HEK293 (cell line): ENCODE measurements around the gene RPS19BP1.
A peak's percentile ranks its signal among the peaks of the same experiment; 100 is the strongest.

Experiments
- FEZF1 ChIP-seq: fragments of 450-650 bp; formaldehyde crosslinking; IDR thresholded peaks from 2 replicates; pipeline ENCODE4 v1.5.1; 2016; ENCODE audit warnings: missing biosample characterization, missing genetic modification characterization
- GLIS2 ChIP-seq: fragments of 450-650 bp; formaldehyde crosslinking; IDR thresholded peaks from 2 replicates; pipeline ENCODE4 v1.5.1; 2016; ENCODE audit warnings: missing biosample characterization, missing genetic modification characterization
- HIC1 ChIP-seq: fragments of 450-650 bp; formaldehyde crosslinking; IDR thresholded peaks from 2 replicates; pipeline ENCODE4 v1.5.1; 2016; ENCODE audit warnings: missing biosample characterization, missing genetic modification characterization
- KLF8 ChIP-seq: fragments of 450-650 bp; formaldehyde crosslinking; IDR thresholded peaks from 2 replicates; pipeline ENCODE4 v1.5.1; 2016; ENCODE audit warnings: missing biosample characterization, missing genetic modification characterization
- OSR2 ChIP-seq: fragments of 450-650 bp; formaldehyde crosslinking; IDR thresholded peaks from 2 replicates; pipeline ENCODE4 v1.5.1; 2016; ENCODE audit warnings: missing biosample characterization, missing genetic modification characterization
- OVOL3 ChIP-seq: fragments of 450-650 bp; formaldehyde crosslinking; IDR thresholded peaks from 2 replicates; pipeline ENCODE4 v1.5.1; 2016; ENCODE audit warnings: missing biosample characterization, missing genetic modification characterization
- PRDM6 ChIP-seq: fragments of 450-650 bp; formaldehyde crosslinking; IDR thresholded peaks from 2 replicates; pipeline ENCODE4 v1.5.1; 2017; ENCODE audit warnings: missing biosample characterization, missing genetic modification characterization
- SETDB1 ChIP-seq: IDR thresholded peaks from one replicate; pipeline ENCODE4 v1.6.1; 2017; ENCODE audit warnings: mild to moderate bottlenecking, low read length, moderate library complexity, mixed read lengths; ENCODE audit not compliant: insufficient read length
- YY1 ChIP-seq: fragments of 450-650 bp; formaldehyde crosslinking; IDR thresholded peaks from 2 replicates; pipeline ENCODE4 v1.5.1; 2018; ENCODE audit warnings: missing biosample characterization, missing genetic modification characterization
- ZBTB20 ChIP-seq: fragments of 450-650 bp; formaldehyde crosslinking; IDR thresholded peaks from 2 replicates; pipeline ENCODE4 v1.5.1; 2016; ENCODE audit warnings: missing biosample characterization, missing genetic modification characterization
- ZBTB21 ChIP-seq: fragments of 450-650 bp; formaldehyde crosslinking; IDR thresholded peaks from 2 replicates; pipeline ENCODE4 v1.5.1; 2017; ENCODE audit warnings: missing biosample characterization, missing genetic modification characterization
- ZEB2 ChIP-seq: fragments of 450-650 bp; formaldehyde crosslinking; IDR thresholded peaks from 2 replicates; pipeline ENCODE4 v1.5.1; 2016; ENCODE audit warnings: missing biosample characterization, missing genetic modification characterization
- ZNF112 ChIP-seq: fragments of 450-650 bp; formaldehyde crosslinking; IDR thresholded peaks from 2 replicates; pipeline ENCODE4 v1.5.0; 2017; ENCODE audit warnings: missing biosample characterization, missing genetic modification characterization
- ZNF121 ChIP-seq: fragments of 450-650 bp; formaldehyde crosslinking; IDR thresholded peaks from 2 replicates; pipeline ENCODE4 v1.5.1; 2016; ENCODE audit warnings: missing biosample characterization, missing genetic modification characterization
- ZNF155 ChIP-seq: fragments of 450-650 bp; formaldehyde crosslinking; IDR thresholded peaks from 2 replicates; pipeline ENCODE4 v1.5.1; 2016; ENCODE audit warnings: missing biosample characterization, missing genetic modification characterization
- ZNF2 ChIP-seq: fragments of 450-650 bp; formaldehyde crosslinking; IDR thresholded peaks from 2 replicates; pipeline ENCODE4 v1.5.1; 2016; ENCODE audit warnings: missing biosample characterization, missing genetic modification characterization
- ZNF23 ChIP-seq: fragments of 450-650 bp; formaldehyde crosslinking; IDR thresholded peaks from 2 replicates; pipeline ENCODE4 v1.5.1; 2016; ENCODE audit warnings: missing biosample characterization, missing genetic modification characterization, borderline replicate concordance
- ZNF302 ChIP-seq: fragments of 450-650 bp; formaldehyde crosslinking; IDR thresholded peaks from 2 replicates; pipeline ENCODE4 v1.5.1; 2016; ENCODE audit warnings: missing biosample characterization, missing genetic modification characterization, low read depth
- ZNF341 ChIP-seq: fragments of 450-650 bp; formaldehyde crosslinking; IDR thresholded peaks from 2 replicates; pipeline ENCODE4; 2016; ENCODE audit warnings: low read depth, missing biosample characterization, missing genetic modification characterization
- ZNF350 ChIP-seq: fragments of 450-650 bp; formaldehyde crosslinking; IDR thresholded peaks from 2 replicates; pipeline ENCODE4 v1.5.0; 2017; ENCODE audit warnings: missing biosample characterization, mild to moderate bottlenecking, missing genetic modification characterization
- ZNF391 ChIP-seq: fragments of 450-650 bp; formaldehyde crosslinking; IDR thresholded peaks from 2 replicates; pipeline ENCODE4 v1.5.1; 2016; ENCODE audit warnings: low read depth, missing biosample characterization, missing genetic modification characterization, borderline replicate concordance
- ZNF404 ChIP-seq: fragments of 450-650 bp; formaldehyde crosslinking; IDR thresholded peaks from 2 replicates; pipeline ENCODE4 v1.5.1; 2017; ENCODE audit warnings: missing biosample characterization, missing genetic modification characterization
- ZNF561 ChIP-seq: fragments of 450-650 bp; IDR thresholded peaks from 2 replicates; pipeline ENCODE4 v1.5.1; 2018; ENCODE audit warnings: missing biosample characterization, missing genetic modification characterization, borderline replicate concordance
- ZNF623 ChIP-seq: fragments of 450-650 bp; formaldehyde crosslinking; IDR thresholded peaks from 2 replicates; pipeline ENCODE4 v1.5.1; 2016; ENCODE audit warnings: missing biosample characterization, missing genetic modification characterization
- ZNF658 ChIP-seq: fragments of 450-650 bp; formaldehyde crosslinking; IDR thresholded peaks from 2 replicates; pipeline ENCODE4; 2016; ENCODE audit warnings: missing biosample characterization, missing genetic modification characterization
- ZNF747 ChIP-seq: fragments of 450-650 bp; formaldehyde crosslinking; IDR thresholded peaks from 2 replicates; pipeline ENCODE4 v1.5.1; 2016; ENCODE audit warnings: missing biosample characterization, missing genetic modification characterization
- ZNF76 ChIP-seq: fragments of 450-650 bp; formaldehyde crosslinking; IDR thresholded peaks from 2 replicates; pipeline ENCODE4; 2016; ENCODE audit warnings: low read depth, missing biosample characterization, missing genetic modification characterization, borderline replicate concordance
- ZNF777 ChIP-seq: fragments of 450-650 bp; formaldehyde crosslinking; IDR thresholded peaks from 2 replicates; pipeline ENCODE4 v1.5.1; 2017; ENCODE audit warnings: missing biosample characterization, missing genetic modification characterization, borderline replicate concordance
- ZNF785 ChIP-seq: fragments of 450-650 bp; formaldehyde crosslinking; IDR thresholded peaks from 2 replicates; pipeline ENCODE4 v1.5.1; 2016; ENCODE audit warnings: missing biosample characterization, missing genetic modification characterization
- ZXDB ChIP-seq: fragments of 450-650 bp; formaldehyde crosslinking; IDR thresholded peaks from 2 replicates; pipeline ENCODE4 v1.5.1; 2016; ENCODE audit warnings: missing biosample characterization, missing genetic modification characterization
- TF ChIP-seq, protein P1 (sequence below): fragments of 450-650 bp; formaldehyde crosslinking; IDR thresholded peaks from 2 replicates; pipeline ENCODE4 v1.5.1; 2016; ENCODE audit warnings: missing biosample characterization, missing genetic modification characterization
- TF ChIP-seq, protein P2 (sequence below): IDR thresholded peaks from 2 replicates; pipeline ENCODE4 v1.6.1; 2011; ENCODE audit warnings: mild to moderate bottlenecking, low read depth, low read length, borderline replicate concordance
- TF ChIP-seq, protein P3 (sequence below): fragments of 450-650 bp; formaldehyde crosslinking; IDR thresholded peaks from 2 replicates; pipeline ENCODE4; 2016; ENCODE audit warnings: missing biosample characterization, missing genetic modification characterization

RPS19BP1 gene

GRCh38 chr22:39528681-39529486 lies 3.7 kb downstream of the RPS19BP1 start (continued):
- peak; percentile 31; the same call in 1 of the 2 replicates for TF ChIP-seq PRDM6 (tag by site-specific recombination)
- TF ChIP-seq, protein P1, sequence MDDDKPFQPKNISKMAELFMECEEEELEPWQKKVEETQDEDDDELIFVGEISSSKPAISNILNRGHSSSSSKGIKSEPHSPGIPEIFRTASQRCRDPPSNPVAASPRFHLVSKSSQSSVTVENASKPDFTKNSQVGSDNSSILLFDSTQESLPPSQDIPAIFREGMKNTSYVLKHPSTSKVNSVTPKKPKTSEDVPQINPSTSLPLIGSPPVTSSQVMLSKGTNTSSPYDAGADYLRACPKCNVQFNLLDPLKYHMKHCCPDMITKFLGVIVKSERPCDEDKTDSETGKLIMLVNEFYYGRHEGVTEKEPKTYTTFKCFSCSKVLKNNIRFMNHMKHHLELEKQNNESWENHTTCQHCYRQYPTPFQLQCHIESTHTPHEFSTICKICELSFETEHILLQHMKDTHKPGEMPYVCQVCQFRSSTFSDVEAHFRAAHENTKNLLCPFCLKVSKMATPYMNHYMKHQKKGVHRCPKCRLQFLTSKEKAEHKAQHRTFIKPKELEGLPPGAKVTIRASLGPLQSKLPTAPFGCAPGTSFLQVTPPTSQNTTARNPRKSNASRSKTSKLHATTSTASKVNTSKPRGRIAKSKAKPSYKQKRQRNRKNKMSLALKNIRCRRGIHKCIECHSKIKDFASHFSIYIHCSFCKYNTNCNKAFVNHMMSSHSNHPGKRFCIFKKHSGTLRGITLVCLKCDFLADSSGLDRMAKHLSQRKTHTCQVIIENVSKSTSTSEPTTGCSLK (tag by site-specific recombination) = no peak
- peak; percentile 92 for TF ChIP-seq ZXDB
- TF ChIP-seq GLIS2 (tag by site-specific recombination) = peak; percentile 23; the same call in 1 of the 2 replicates
- peak; percentile 65 for TF ChIP-seq HIC1 (tag by site-specific recombination)
- TF ChIP-seq ZEB2 (tag by site-specific recombination) = peak; percentile 87
- TF ChIP-seq ZNF747 (tag by site-specific recombination) = no peak
- TF ChIP-seq ZNF785 (tag by site-specific recombination) = peak; percentile 93
- TF ChIP-seq ZNF777 (tag by site-specific recombination) = no peak
- no peak for TF ChIP-seq ZNF350 (tag by site-specific recombination)
- TF ChIP-seq, protein P2, sequence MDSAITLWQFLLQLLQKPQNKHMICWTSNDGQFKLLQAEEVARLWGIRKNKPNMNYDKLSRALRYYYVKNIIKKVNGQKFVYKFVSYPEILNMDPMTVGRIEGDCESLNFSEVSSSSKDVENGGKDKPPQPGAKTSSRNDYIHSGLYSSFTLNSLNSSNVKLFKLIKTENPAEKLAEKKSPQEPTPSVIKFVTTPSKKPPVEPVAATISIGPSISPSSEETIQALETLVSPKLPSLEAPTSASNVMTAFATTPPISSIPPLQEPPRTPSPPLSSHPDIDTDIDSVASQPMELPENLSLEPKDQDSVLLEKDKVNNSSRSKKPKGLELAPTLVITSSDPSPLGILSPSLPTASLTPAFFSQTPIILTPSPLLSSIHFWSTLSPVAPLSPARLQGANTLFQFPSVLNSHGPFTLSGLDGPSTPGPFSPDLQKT = no peak
- TF ChIP-seq ZNF76 = peak; percentile 82
- no peak for TF ChIP-seq ZNF658 (tag by site-specific recombination)
- no peak for TF ChIP-seq ZNF112 (tag by site-specific recombination)
- peak; percentile 39; the same call in 1 of the 2 replicates for TF ChIP-seq ZNF121 (tag by site-specific recombination)
- TF ChIP-seq FEZF1 = no peak
- no peak for TF ChIP-seq ZNF23 (tag by site-specific recombination)
- TF ChIP-seq ZNF391 (tag by site-specific recombination) = peak; percentile 96; the same call in 1 of the 2 replicates
- TF ChIP-seq ZNF341 (tag by site-specific recombination) = 0 out of 2 replicates have a peak, but pooled peaks have one; percentile 35
- no peak for TF ChIP-seq SETDB1
- peak; percentile 64 for TF ChIP-seq ZNF561
- TF ChIP-seq KLF8 (tag by site-specific recombination) = peak; percentile 96
- TF ChIP-seq ZNF155 (tag by site-specific recombination) = no peak
- TF ChIP-seq ZNF404 = no peak
- no peak; the same call in 1 of the 2 replicates for TF ChIP-seq OVOL3 (tag by site-specific recombination)
- peak; percentile 96 for TF ChIP-seq ZNF2 (tag by site-specific recombination)
- TF ChIP-seq, protein P3, sequence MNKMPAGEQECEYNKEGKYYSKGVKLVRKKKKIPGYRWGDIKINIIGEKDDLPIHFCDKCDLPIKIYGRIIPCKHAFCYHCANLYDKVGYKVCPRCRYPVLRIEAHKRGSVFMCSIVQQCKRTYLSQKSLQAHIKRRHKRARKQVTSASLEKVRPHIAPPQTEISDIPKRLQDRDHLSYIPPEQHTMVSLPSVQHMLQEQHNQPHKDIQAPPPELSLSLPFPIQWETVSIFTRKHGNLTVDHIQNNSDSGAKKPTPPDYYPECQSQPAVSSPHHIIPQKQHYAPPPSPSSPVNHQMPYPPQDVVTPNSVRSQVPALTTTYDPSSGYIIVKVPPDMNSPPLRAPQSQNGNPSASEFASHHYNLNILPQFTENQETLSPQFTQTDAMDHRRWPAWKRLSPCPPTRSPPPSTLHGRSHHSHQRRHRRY (tag by site-specific recombination) = no peak
- TF ChIP-seq YY1 (tag by site-specific recombination) = peak; percentile 72
- no peak for TF ChIP-seq ZNF302 (tag by site-specific recombination)
- peak; percentile 47; the same call in 1 of the 2 replicates for TF ChIP-seq ZNF623 (tag by site-specific recombination)
- TF ChIP-seq ZBTB21 (tag by site-specific recombination) = peak; percentile 75
- no peak; the same call in 1 of the 2 replicates for TF ChIP-seq ZBTB20
- TF ChIP-seq OSR2 (tag by site-specific recombination) = peak; percentile 50; the same call in 1 of the 2 replicates
